PC-9 (cell line): ENCODE results near the gene REEP5.

Source experiments
- EZH2 ChIP-seq: fragments of 200-600 bp; sonication (generic); IDR thresholded peaks from 2 replicates; pipeline ENCODE4 v1.8.0; 2017; ENCODE audit warnings: antibody characterized with exemption, low read depth
- TF ChIP-seq, protein P1 (sequence below): fragments of 200-600 bp; sonication (generic); conservative IDR thresholded peaks from 2 replicates; pipeline ENCODE4 v1.6.1; 2017; ENCODE audit warnings: mixed run types, antibody characterized with exemption, mild to moderate bottlenecking, moderate library complexity

DNA sequence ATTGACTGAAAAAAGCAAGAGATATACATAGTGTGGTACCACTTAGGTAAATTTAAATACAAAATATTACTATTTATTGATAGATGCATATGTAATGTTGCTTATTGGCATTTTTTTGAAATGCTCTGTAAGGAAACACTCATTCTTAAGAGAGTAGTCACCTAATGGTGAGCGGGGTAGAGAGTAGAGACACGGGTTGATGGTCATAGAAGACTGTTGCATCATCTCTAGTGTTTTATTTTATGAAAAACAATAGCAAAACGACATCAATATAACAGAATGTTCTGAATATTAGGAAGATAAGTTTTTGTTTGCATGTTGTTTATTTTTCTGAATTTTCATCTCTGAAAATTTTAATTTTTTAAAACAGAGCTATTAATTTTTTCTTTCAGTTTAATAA lies 56.9 kb downstream of the REEP5 start:
- TF ChIP-seq, protein P1, sequence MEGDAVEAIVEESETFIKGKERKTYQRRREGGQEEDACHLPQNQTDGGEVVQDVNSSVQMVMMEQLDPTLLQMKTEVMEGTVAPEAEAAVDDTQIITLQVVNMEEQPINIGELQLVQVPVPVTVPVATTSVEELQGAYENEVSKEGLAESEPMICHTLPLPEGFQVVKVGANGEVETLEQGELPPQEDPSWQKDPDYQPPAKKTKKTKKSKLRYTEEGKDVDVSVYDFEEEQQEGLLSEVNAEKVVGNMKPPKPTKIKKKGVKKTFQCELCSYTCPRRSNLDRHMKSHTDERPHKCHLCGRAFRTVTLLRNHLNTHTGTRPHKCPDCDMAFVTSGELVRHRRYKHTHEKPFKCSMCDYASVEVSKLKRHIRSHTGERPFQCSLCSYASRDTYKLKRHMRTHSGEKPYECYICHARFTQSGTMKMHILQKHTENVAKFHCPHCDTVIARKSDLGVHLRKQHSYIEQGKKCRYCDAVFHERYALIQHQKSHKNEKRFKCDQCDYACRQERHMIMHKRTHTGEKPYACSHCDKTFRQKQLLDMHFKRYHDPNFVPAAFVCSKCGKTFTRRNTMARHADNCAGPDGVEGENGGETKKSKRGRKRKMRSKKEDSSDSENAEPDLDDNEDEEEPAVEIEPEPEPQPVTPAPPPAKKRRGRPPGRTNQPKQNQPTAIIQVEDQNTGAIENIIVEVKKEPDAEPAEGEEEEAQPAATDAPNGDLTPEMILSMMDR = no peak
- TF ChIP-seq EZH2 = no peak
